Neural cell (in vitro differentiated cells): ENCODE results near the gene WNK2.

Experiments
- TF ChIP-seq, protein P1 (sequence below): fragments of 450-650 bp; IDR thresholded peaks from 2 replicates; pipeline ENCODE4 v1.5.1; 2014; ENCODE audit warnings: antibody characterized with exemption, mild to moderate bottlenecking, moderate library complexity; ENCODE audit not compliant: poor library complexity, severe bottlenecking
- TF ChIP-seq, protein P2 (sequence below): IDR thresholded peaks from 2 replicates; pipeline ENCODE4 v1.6.1; 2012; ENCODE audit warnings: borderline replicate concordance

DNA sequence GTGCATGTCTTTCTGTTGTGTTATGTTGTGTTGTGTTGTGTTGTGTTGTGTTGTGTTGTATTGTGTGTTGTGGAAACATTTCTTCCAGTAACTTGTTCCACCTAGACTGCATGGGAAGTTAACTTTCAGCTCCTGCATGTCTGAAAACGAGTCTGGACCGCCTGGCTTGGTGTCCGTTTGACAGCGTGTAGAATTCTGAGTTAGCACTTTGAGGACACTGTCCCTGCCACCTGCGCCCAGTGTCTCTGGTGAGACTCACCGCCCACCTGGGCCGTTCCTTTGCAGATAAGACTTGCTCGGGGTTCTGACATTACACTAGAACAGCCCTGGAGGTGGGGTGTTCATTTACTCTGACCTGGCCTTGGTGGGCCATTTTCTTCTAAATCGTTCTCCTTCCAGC is 42.0 kb downstream of the WNK2 start:
- TF ChIP-seq, protein P1, sequence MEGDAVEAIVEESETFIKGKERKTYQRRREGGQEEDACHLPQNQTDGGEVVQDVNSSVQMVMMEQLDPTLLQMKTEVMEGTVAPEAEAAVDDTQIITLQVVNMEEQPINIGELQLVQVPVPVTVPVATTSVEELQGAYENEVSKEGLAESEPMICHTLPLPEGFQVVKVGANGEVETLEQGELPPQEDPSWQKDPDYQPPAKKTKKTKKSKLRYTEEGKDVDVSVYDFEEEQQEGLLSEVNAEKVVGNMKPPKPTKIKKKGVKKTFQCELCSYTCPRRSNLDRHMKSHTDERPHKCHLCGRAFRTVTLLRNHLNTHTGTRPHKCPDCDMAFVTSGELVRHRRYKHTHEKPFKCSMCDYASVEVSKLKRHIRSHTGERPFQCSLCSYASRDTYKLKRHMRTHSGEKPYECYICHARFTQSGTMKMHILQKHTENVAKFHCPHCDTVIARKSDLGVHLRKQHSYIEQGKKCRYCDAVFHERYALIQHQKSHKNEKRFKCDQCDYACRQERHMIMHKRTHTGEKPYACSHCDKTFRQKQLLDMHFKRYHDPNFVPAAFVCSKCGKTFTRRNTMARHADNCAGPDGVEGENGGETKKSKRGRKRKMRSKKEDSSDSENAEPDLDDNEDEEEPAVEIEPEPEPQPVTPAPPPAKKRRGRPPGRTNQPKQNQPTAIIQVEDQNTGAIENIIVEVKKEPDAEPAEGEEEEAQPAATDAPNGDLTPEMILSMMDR, result no peak
- TF ChIP-seq, protein P2, sequence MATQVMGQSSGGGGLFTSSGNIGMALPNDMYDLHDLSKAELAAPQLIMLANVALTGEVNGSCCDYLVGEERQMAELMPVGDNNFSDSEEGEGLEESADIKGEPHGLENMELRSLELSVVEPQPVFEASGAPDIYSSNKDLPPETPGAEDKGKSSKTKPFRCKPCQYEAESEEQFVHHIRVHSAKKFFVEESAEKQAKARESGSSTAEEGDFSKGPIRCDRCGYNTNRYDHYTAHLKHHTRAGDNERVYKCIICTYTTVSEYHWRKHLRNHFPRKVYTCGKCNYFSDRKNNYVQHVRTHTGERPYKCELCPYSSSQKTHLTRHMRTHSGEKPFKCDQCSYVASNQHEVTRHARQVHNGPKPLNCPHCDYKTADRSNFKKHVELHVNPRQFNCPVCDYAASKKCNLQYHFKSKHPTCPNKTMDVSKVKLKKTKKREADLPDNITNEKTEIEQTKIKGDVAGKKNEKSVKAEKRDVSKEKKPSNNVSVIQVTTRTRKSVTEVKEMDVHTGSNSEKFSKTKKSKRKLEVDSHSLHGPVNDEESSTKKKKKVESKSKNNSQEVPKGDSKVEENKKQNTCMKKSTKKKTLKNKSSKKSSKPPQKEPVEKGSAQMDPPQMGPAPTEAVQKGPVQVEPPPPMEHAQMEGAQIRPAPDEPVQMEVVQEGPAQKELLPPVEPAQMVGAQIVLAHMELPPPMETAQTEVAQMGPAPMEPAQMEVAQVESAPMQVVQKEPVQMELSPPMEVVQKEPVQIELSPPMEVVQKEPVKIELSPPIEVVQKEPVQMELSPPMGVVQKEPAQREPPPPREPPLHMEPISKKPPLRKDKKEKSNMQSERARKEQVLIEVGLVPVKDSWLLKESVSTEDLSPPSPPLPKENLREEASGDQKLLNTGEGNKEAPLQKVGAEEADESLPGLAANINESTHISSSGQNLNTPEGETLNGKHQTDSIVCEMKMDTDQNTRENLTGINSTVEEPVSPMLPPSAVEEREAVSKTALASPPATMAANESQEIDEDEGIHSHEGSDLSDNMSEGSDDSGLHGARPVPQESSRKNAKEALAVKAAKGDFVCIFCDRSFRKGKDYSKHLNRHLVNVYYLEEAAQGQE, result no peak
